IMR-90 (cell line): ENCODE measurements around the gene PODXL.

Experiments used
- CTCF ChIP-seq: conservative IDR thresholded peaks from 2 replicates; pipeline ENCODE4 v1.5.1; 2012; ENCODE audit warnings: mild to moderate bottlenecking, low read depth, low read length, improper control_type of control experiment
- POLR2A ChIP-seq: IDR thresholded peaks from 2 replicates; pipeline ENCODE4 v1.6.1; 2012; ENCODE audit warnings: mild to moderate bottlenecking, low read depth, low read length
- RAD21 ChIP-seq: IDR thresholded peaks from 2 replicates; pipeline ENCODE4 v1.6.1; 2012; ENCODE audit warnings: low read length, improper control_type of control experiment

GRCh38 chr7:131476740-131477139, 79.7 kb downstream of the PODXL start:
- no peak for TF ChIP-seq CTCF
- no peak for TF ChIP-seq POLR2A
- TF ChIP-seq RAD21: no peak
